AG04450 (cell line): ENCODE measurements around the gene SACS. TPM values are rescaled to one million over a fixed set of nuclear protein-coding genes. Genes with fewer than 3 reads are reported as not detected.
"Not testable (repeated sequence)": the region's sequence is repeated elsewhere in the genome, so short reads cannot be mapped to it uniquely, and the experiment has no call there.

Experiments
- CTCF ChIA-PET: fragments of 300-600, 350-600 bp; formaldehyde crosslinking; extraction: SDS; loops from one replicate; lab custom pipeline; 2022; ENCODE audit warnings: antibody characterized with exemption, inconsistent platforms; lab: Charles Lee
- POLR2A ChIA-PET: fragments of 350-600 bp; formaldehyde crosslinking; extraction: SDS; loops from one replicate; lab custom pipeline; 2021; ENCODE audit warnings: antibody characterized with exemption, inconsistent platforms; lab: Yijun Ruan, JAX
- DNase-seq: peaks from one replicate; pipeline ENCODE4 v3.0.0-alpha.2; 2011; ENCODE audit warnings: low read depth, low spot score
- H3K27ac ChIP-seq: one replicate; pipeline ENCODE4 v1.5.1; 2012; ENCODE audit warnings: low read depth, low read length, control low read depth
- H3K27me3 ChIP-seq: one replicate; pipeline ENCODE4 v1.6.0; 2012; ENCODE audit warnings: low read length; ENCODE audit not compliant: control insufficient read depth, insufficient read depth
- H3K4me3 ChIP-seq: 2 replicates; pipeline ENCODE4 v1.5.1; 2011; ENCODE audit warnings: mild to moderate bottlenecking, low read depth, low read length, control low read depth
- H3K9me3 ChIP-seq: 2 replicates; pipeline ENCODE4 v1.5.1; 2012; ENCODE audit warnings: low read length; ENCODE audit not compliant: control insufficient read depth, insufficient read depth
- CTCF ChIP-seq: IDR thresholded peaks from 2 replicates; pipeline ENCODE4 v1.5.1; 2011; ENCODE audit warnings: low read depth, low read length, control low read depth, inconsistent platforms
- polyA plus RNA-seq: library from polyadenylated mRNA; depleted of rRNA; stranded (reverse); fragments of >200 nt; gene quantifications from 2 replicates; pipeline ENCODE4 v1.2.3, GENCODE V29; 2011

SACS gene
- polyA plus RNA-seq, 1 experiment, result 53.9 TPM

GRCh38 chr13:23447927-23448326 lies 14.4 kb upstream of the SACS start:
- H3K9me3 ChIP-seq, result no peaks in the 10 kb centered on the region; the same call in 1 of the 2 replicates
- TF ChIP-seq CTCF, result no peak
- CTCF ChIA-PET, result interaction anchor here (0.9 to 1.1 kb wide), 2 partner anchors 15 to 452 kb away, joined by 3 read pairs; partner anchors contain the start of gene SACS
- peak overlapping the region; percentile 72 for H3K27ac ChIP-seq
- H3K27me3 ChIP-seq, result no peaks in the 10 kb centered on the region
- DNase-seq, result peak; percentile 90
- H3K4me3 ChIP-seq, result no peak overlapping the region
- POLR2A ChIA-PET, result interaction anchor here (0.6 kb wide), 1 partner anchor 298 kb away, joined by 6 read pairs; no protein-coding TSS in a partner anchor

DNA sequence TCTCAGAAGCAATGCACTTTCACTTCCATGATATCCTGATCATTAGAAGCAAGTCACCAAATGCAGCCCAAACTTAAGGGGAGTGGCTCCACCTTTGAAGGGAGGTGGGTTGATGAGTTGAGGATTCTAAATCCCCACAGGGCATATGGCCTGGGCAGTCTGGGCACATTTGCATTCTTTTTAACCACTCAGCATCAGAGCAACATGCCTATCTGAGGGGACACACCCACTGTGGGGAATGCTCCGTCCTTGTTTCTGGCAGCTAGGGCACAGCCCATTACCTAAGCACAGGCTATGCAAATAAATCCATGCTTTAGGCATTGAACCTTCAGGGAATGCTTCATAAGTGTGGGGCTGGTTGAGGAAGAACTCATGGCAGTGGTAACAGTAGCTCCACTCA lies 12.3 kb upstream of the SACS start:
- TF ChIP-seq CTCF, result no peak
- no peak overlapping the region for H3K27ac ChIP-seq
- POLR2A ChIA-PET, result no interaction called here
- no peak overlapping the region for H3K4me3 ChIP-seq
- no peaks in the 10 kb centered on the region for H3K27me3 ChIP-seq
- DNase-seq, result no peak
- CTCF ChIA-PET, result no interaction called here
- H3K9me3 ChIP-seq, result no peaks in the 10 kb centered on the region; the same call in 1 of the 2 replicates

- TF ChIP-seq CTCF, result no peak
- ChIA-PET CTCF (interaction anchor here (1.0 kb wide), 1 partner anchor 16 kb away, joined by 3 read pairs; no protein-coding TSS in a partner anchor), POLR2A (interaction anchor here (0.5 kb wide), 1 partner anchor 8 kb away, joined by 4 read pairs; no protein-coding TSS in a partner anchor)
- H3K4me3 ChIP-seq, result no peak overlapping the region
- H3K27me3 ChIP-seq, result no peaks in the 10 kb centered on the region
- H3K27ac ChIP-seq, result no peak overlapping the region
- no peak for DNase-seq
- H3K9me3 ChIP-seq, result no peaks in the 10 kb centered on the region; the same call in 1 of the 2 replicates
Measured at GRCh38 chr13:23443878-23444277, 10.4 kb upstream of the SACS start.

GRCh38 chr13:23443110-23443509 lies 9.6 kb upstream of the SACS start:
- ChIA-PET CTCF (interaction anchor here (1.0 kb wide), 1 partner anchor 16 kb away, joined by 3 read pairs; no protein-coding TSS in a partner anchor), POLR2A (no interaction called here)
- Histone ChIP-seq H3K4me3 (no peak overlapping the region), H3K27ac (no peak overlapping the region), H3K9me3 (no peaks in the 10 kb centered on the region; the same call in 1 of the 2 replicates), H3K27me3 (no peaks in the 10 kb centered on the region)
- TF ChIP-seq CTCF, result no peak
- DNase-seq, result no peak

DNA sequence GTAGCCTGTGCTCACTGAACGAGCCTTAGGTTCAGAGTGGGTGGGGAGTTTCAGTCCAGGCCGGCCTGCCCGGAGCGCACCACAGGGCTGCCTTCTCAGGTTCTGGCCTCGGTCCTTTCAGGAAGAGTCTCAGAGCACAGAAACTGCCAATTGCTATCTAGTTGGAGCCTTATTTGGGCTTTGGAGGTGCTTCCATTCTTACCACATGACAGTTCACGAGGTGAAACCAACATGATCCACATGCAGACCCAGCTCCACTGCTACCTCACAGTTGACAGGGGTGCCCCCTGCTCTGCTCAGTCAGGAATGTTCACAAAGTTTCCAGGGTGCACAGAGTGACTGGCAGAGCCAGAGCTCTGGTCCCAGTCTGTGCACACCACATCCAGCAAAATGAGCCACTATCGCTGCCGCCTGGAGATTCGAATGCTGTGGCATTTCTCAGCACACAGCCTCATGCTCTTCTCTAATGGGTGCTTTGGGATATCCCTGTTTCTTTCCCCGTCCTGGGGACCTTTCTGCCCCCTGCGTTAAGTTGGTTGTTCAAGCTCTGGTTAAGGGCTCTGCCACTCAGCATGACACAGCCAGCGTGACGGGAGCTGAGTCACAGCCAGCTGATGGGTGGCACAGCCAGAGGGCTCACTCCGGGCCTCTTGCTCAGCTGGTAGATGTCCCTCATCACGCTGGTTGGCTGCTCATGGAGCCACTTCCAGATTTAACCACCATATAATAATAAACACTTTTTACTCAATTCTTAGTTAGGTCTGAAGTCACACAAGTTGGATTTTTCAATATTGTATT lies 7.5 kb upstream of the SACS start:
- CTCF ChIA-PET, result no interaction called here
- H3K9me3 ChIP-seq, result no peaks in the 10 kb centered on the region; the same call in 1 of the 2 replicates
- H3K27ac ChIP-seq, result no peak overlapping the region
- POLR2A ChIA-PET, result no interaction called here
- DNase-seq, result no peak
- H3K4me3 ChIP-seq, result no peak overlapping the region
- H3K27me3 ChIP-seq, result no peaks in the 10 kb centered on the region
- TF ChIP-seq CTCF, result no peak

GRCh38 chr13:23440324-23440723 lies 6.8 kb upstream of the SACS start:
- H3K9me3 ChIP-seq, H3K27ac ChIP-seq, CTCF ChIA-PET, POLR2A ChIA-PET, H3K27me3 ChIP-seq, H3K4me3 ChIP-seq, DNase-seq: not testable (repeated sequence)
